AG09309 (cell line): ENCODE data around the gene RNF175.

Experiments
- DNase-seq: peaks from one replicate; pipeline ENCODE4 v3.0.0-alpha.2; 2010; ENCODE audit warnings: low read depth
- H3K4me3 ChIP-seq: 2 replicates; pipeline ENCODE4 v1.5.1; 2011; ENCODE audit warnings: mild to moderate bottlenecking, low read depth, low read length, moderate library complexity; ENCODE audit not compliant: control insufficient read depth
- CTCF ChIP-seq: IDR thresholded peaks from 2 replicates; pipeline ENCODE4 v1.5.1; 2011; ENCODE audit warnings: mild to moderate bottlenecking, low read depth, low read length, inconsistent platforms; ENCODE audit not compliant: insufficient read depth, control insufficient read depth; ENCODE audit errors: missing control alignments

The RNF175 gene

GRCh38 chr4:153725136-153725830 lies 34.5 kb downstream of the RNF175 start:
- no peak for TF ChIP-seq CTCF
- no peak for DNase-seq
- no peak overlapping the region for H3K4me3 ChIP-seq

- no peak for TF ChIP-seq CTCF
- H3K4me3 ChIP-seq, result no peak overlapping the region
- no peak for DNase-seq
Measured at GRCh38 chr4:153724606-153725005, 35.2 kb downstream of the RNF175 start.

GRCh38 chr4:153722036-153722435 lies 37.8 kb downstream of the RNF175 start:
- DNase-seq, result no peak
- no peak overlapping the region for H3K4me3 ChIP-seq
- no peak for TF ChIP-seq CTCF

GRCh38 chr4:153713866-153714646 lies 45.8 kb downstream of the RNF175 start:
- no peak for DNase-seq
- H3K4me3 ChIP-seq, result no peak overlapping the region
- no peak for TF ChIP-seq CTCF

GRCh38 chr4:153710681-153711080 lies 49.1 kb downstream of the RNF175 start:
- no peak for TF ChIP-seq CTCF
- no peak overlapping the region for H3K4me3 ChIP-seq
- DNase-seq, result no peak

GRCh38 chr4:153706519-153706918 lies 53.3 kb downstream of the RNF175 start:
- TF ChIP-seq CTCF, result no peak
- no peak overlapping the region for H3K4me3 ChIP-seq
- DNase-seq, result no peak
